GM21390 (cell line): Measurements from ENCODE around the gene PYCR2.
A peak's percentile ranks its signal among the peaks of the same experiment; 100 is the strongest.
"Not testable (repeated sequence)": the region's sequence is repeated elsewhere in the genome, so short reads cannot be mapped to it uniquely, and the experiment has no call there.

Experiments used
- ATAC-seq: cut with Tn5 transposase; IDR thresholded peaks from one replicate; pipeline ENCODE4 v1.9.1; 2021; ENCODE audit not compliant: unreplicated experiment

Gene PYCR2

GRCh38 chr1:225923692-225924555 is at the start of gene PYCR2:
Gene PYCR2, minus strand, starts transcription at chr1:225924250. Its CDS starts 140 bp downstream, at chr1:225924110.
- ATAC-seq = peak; percentile 98

GRCh38 chr1:225973158-225973557 is 49.1 kb upstream of the PYCR2 start:
- ATAC-seq = no peak

- ATAC-seq = no peak
Observed at GRCh38 chr1:225972344-225973152, 48.5 kb upstream of the PYCR2 start.

GRCh38 chr1:225970592-225971157 is 46.6 kb upstream of the PYCR2 start:
- not testable (repeated sequence) for ATAC-seq

- ATAC-seq = not testable (repeated sequence)
Observed at GRCh38 chr1:225969751-225970150, 45.7 kb upstream of the PYCR2 start.

GRCh38 chr1:225965231-225965630 is 41.2 kb upstream of the PYCR2 start:
- no peak for ATAC-seq

GRCh38 chr1:225963735-225964530 is 39.9 kb upstream of the PYCR2 start:
- no peak for ATAC-seq

- ATAC-seq = no peak
Observed at GRCh38 chr1:225962440-225962975, 38.5 kb upstream of the PYCR2 start.

GRCh38 chr1:225961659-225962439 is 37.8 kb upstream of the PYCR2 start:
- no peak for ATAC-seq

- ATAC-seq = no peak
Observed at GRCh38 chr1:225958041-225958440, 34.0 kb upstream of the PYCR2 start.

GRCh38 chr1:225954753-225955152 is 30.7 kb upstream of the PYCR2 start:
- ATAC-seq = no peak

- no peak for ATAC-seq
Observed at GRCh38 chr1:225953315-225953714, 29.3 kb upstream of the PYCR2 start.

- no peak for ATAC-seq
Observed at GRCh38 chr1:225950905-225951497, 27.0 kb upstream of the PYCR2 start.

- ATAC-seq = no peak
Observed at GRCh38 chr1:225949041-225949440, 25.0 kb upstream of the PYCR2 start.

- ATAC-seq = no peak
Observed at GRCh38 chr1:225946803-225947202, 22.8 kb upstream of the PYCR2 start.

GRCh38 chr1:225946082-225946620 is 22.1 kb upstream of the PYCR2 start:
- no peak for ATAC-seq

- ATAC-seq = no peak
Observed at GRCh38 chr1:225945564-225945963, 21.5 kb upstream of the PYCR2 start.

GRCh38 chr1:225944951-225945350 is 20.9 kb upstream of the PYCR2 start:
- ATAC-seq = no peak

GRCh38 chr1:225944387-225944786 is 20.3 kb upstream of the PYCR2 start:
- no peak for ATAC-seq
